Measurements from ENCODE around the gene ADGRD1.
A peak's percentile ranks its signal among the peaks of the same experiment; 100 is the strongest.
"Not testable (repeated sequence)": the region's sequence is repeated elsewhere in the genome, so short reads cannot be mapped to it uniquely, and the experiment has no call there.

The ADGRD1 gene

DNA sequence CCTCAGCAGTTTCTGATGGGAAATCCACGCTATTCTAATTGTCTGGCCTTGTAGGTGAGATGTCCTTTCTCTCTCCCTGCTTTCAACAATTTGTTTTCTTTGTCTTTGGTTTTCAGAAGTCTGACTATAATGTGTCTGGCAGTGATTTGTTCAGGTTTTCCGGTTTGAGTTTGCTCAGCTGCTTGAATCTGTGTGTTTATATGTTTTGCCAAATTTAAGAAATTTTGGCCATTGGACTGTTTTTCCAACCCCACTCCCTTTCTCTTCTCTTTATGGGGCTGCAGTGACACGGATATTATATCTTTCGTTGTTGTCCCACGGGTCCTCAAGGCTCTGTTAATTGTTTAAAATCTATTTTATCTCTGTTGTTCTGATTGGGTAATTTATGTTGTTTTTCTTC is 105.0 kb downstream of the ADGRD1 start:
- DNase-seq, result no peak

DNA sequence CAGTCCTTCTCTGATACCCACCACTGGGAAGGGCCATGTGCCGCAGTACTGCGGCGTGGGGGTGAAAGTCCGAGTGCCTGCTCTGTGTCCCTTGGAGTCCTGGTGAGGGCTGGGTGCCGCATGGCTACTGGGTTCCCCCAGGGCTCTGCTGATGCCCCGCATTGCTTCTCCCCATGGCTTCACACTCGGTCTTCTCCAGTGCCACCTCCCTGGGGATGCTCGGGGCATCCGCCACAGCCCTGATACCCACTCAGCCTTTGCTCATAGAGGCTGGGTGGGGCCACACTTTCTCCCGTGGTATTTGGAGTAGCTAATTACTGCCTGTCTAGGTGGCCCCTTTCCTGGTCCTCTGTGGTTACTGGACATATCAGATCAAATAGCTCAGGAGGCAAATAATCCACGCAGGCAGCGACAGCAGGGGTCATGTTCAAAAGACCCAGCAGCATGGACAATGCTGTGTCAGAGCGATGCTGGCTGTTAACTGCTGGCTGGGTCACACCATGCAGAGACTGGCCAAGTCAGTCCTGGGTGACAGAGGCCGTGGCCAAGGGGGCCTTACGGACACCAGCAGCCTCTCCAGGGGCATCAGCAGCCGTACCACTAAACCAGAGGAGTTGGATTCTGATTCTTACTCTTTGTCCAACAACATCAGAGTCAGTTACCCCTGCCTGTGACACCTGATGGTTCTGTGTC is 106.5 kb downstream of the ADGRD1 start:
- DNase-seq, result no peak

DNA sequence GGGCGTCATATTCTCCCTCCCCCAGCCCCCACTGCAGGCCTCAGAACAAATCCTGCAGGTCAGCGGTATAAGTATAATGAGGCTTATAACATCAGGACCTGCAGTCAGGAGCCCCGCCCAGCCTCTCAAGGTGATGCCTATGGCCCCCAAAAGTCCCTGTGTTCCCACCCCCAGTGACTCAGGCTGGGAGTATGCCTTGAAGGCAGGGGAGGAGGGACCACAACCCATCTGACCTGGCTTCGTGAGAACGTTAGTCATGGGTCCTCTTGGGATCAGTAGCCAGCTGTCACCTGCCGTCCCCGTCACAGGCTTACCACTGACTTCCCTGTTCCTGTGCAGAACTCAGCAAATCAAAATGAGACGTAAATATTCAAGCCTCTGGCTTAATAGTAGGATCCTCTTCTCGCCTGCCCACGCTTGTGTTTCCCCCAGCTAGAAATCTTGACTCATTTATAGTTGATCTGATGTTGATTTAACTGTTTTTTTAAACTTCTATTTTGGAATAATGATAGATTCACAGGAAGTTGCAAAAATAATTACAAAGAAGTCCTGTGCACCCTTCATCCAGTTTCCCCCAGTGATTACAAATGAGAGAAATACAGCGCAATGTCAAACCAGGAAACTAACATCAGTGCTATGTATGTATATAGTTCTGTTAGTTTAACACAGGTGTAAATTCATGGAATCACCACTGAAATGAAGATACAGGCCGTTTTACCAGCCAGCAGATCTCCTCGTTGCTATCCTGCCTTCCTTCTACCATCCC is 107.5 kb downstream of the ADGRD1 start:
- no peak for DNase-seq

DNA sequence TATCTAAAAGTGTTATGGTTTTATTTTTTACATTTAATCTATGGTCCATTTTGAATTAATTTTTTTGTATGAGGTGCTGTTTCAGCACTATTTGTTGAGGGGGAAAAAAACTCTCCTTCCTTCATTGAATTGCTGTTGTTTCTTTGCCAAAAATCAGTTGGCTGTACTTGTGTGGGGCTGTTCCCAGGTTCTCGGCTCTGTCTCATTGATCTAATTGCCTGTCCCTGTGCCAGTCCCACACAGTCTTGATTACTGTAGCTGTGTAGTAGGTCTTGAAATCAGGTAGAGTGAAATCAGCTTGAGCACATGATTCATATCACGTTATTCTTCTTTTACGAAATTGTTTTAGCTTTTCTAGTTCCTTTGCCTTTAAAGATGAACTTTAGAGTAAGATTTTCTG is 109.7 kb downstream of the ADGRD1 start:
- DNase-seq, result no peak

DNA sequence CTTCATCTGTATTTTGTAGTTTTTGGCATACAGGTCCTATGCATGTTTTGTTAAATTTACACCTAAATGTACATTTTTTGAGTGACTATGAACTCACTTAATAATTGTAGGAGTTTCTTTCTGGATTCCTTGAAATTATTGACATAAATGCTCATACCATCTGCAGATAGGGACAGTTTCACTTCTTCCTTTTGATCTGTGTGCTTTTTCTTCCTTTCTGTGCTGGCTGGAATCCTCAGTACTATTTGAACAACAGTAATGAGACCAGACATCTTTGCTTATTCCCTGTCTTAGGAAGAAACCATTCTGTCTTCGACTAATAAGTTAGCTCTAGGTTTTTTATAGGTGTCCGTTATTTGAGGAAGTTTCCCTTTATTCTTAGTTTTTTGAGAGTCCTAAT is 110.3 kb downstream of the ADGRD1 start:
- DNase-seq, result no peak

DNA sequence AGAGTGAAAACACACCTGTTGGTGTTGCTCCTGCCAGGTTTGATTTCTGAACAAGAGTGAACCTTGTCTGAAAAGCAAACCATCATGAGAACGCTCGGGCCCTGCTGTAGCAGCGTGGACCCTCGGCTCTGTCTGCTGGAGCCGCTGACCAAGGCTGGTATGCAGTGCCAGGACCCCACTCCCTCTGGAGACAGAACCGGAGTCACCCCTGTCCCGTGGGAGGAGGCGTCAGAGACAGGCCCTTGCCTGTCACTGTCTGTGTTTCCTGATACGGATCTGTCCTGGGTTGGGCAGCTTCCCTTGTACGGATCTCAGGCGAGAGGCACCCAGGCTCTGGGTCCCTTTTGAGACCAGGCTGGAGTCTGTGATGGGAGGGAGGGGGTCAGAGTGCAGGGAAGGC is 111.6 kb downstream of the ADGRD1 start:
- no peak for DNase-seq

DNA sequence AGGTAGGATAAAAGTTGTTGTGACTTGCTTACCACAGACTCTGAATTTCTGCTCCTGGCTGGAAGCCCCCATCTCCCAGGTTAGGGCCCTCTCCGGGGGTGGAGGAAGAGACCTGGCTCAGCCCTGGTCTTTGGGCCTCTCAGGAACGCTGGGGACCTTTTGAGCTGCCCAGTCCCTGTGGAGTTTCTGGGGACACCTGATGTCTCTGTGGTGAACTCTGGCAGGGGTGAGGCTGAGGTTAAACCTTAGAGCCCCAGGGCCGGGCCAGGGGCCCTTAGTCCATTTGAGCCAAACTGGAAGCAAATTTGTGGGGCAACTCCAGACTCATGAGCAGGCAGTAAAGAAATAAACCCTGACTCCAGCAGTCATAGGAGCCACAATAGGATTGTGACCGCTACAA is 112.1 kb downstream of the ADGRD1 start:
- DNase-seq, result no peak

DNA sequence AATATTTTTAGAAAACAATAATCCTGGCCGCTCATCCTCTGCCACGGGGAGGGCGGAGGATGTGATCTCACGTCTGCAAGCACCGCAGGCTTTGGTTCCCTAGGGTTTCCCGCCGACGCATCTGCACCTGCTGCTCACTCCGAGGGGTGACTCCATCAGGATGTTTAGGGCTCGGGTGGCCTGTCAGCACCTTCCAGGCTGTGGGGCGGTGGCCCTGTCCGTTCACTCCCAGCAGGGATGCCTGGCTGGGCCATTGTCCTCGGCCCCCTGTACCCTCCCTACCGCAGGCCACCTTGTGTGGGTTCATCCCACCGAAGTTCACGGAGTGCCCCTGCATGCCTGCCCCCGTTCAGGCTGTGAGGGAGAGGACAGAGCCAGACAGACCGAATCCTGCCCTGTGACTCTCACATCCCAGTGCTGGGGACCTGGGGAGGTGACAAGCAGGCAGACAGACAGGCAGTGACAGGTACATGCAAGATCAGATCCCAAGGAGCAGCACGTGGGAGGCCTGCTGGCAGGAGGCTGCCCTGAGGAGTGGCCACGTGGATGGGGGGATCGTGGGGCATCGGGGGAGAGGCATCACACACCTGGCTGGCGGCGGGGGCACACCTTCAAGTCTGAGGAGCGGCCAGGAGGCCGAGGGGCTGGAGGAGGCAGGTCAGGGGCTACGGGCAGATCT is 112.6 kb downstream of the ADGRD1 start:
- no peak for DNase-seq

DNA sequence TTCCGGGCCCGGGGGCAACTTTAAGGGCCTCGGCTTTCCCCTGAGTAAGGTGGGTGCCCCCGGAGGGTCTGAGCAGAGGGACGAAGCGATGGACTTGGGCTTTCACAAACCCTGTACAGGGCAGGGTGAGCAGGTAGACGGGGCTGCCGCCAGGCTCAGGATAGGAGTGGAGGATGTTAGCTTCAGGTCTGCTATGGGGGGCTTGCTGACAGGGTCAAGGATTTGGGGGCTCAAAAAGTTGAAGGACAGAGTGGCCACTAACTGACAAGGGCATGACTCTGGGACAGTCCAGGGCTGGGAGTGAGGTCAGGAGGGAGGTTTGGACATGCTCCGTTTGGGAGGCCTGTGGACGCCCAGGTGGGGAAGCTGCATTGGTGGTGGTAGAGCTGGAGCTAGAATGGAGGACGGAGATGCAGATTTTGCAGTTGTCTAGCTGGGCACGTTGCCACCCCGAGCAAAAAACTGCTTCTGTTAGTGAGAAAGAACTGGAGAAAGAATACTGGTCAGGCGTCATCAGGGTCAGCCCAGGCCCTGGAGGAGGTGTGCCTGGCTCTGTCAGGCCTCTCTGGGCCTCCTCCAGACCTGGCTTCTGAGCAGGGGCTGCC is 113.3 kb downstream of the ADGRD1 start:
- DNase-seq, result no peak

DNA sequence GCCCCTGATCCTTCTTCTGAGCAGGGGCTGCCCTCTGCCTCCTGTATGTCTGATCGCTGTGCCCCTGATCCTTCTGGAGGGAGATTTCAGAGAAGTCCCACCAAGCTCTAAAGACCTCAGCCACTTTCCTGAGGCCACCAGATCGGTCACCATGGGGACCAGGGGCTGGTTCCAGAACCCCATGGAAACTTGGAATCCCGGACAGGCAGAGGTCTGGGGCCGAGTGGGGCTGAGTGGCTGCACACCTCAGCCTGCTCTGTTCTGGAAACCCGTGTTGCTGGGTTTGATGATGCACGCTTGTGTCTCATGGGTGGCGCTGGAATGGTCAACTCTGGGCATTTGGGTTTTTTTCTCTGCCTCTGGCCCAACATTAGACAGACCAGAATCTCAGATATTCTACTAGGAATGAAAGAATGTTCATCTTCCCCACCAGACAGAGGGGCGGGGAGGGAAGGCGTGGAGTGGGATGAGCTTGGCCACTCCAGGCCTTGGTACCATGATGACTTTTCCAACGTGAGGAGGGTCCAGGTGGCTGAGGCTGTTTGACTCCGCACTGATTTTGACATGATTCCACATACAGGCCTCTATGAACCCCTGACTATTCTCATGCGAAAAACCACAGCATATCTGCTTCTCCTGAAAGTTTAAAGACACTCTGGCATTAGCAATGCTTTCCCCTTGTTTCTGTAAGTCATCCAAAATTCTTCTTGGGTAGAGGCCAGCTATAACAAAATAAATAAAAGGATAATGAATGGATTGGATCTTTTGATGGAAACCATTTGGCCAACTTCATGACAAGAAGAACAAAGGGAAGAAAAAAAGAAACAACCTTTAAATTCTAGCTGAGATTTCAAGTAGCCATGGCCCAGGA is 114.5 kb downstream of the ADGRD1 start:
- DNase-seq, result no peak

DNA sequence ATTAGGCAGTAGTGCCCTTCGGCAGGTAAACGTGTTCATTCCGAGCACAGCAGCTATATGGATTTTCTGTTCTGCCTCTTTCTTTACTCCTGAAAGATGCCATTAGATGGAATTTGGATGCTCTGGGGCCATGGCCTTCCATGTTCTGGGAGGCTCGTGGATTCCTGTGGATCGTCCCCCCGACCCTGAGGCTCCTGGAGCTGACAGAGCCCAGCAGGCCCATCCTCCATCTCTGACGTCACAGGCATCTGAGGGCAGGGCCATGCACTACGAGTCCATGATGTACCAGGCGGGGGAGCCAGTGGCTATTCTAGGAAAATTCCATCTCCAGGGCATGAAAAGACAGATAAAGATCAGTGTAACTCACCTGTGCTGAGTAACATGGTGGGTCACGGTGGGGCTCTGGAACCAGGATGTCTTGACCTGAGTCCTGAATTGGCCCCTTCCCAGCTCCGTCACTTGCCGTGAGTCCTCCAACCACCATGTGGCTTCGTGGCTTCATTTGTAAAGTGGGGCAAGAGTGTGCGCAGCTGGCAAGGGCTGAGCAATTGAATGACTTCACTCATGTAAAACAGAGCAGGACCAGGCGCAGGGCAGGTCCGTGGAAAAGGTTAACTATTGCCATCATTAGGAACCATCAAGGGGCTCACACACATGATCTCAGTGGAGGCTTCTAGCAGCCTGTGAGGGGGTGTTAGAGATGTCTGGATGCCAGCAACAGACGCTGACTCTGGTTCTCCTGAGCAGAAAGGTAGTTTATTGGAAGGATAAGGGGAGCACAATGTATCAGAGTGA is 115.4 kb downstream of the ADGRD1 start:
- DNase-seq, result not testable (repeated sequence)

DNA sequence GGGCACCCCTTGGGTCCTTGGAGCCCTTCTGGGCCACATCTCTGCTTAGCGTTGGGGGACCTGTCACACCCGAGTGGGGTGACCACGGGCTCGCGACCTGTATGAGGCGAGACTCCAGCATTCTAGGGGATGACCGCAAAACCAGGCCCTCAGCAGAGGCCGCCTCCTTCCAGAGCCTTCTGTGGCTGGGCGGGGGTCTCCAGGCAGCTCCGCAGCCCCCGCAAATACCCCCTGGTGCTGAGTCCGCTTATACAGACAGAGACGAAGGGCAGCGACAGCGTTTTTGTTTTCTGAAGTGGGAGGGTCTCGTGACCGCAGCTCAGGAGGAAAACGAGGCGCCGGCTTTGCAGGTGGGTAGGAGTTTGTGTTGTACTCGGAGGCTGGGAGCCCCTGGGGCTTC is 116.4 kb downstream of the ADGRD1 start:
- DNase-seq, result not testable (repeated sequence)

DNA sequence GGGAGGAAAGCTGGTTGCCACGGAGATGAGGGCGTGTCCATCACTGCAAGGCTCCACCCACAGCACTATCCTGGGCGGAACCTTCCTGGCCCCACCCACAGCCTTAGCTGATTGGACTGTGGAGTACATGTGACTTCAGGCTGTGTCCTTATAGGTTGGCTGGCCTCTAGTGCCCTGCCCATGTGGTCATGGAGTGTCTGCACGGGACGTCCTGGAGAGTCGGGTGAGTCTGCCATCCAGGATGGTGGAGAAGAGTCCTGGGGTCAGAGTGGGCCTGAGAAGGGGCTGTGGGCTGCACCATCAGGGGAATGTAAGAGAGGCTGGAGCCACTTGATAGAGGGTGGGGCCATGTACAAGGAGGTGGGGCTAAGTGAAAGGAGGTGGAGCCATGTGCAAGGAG is 117.0 kb downstream of the ADGRD1 start:
- not testable (repeated sequence) for DNase-seq

DNA sequence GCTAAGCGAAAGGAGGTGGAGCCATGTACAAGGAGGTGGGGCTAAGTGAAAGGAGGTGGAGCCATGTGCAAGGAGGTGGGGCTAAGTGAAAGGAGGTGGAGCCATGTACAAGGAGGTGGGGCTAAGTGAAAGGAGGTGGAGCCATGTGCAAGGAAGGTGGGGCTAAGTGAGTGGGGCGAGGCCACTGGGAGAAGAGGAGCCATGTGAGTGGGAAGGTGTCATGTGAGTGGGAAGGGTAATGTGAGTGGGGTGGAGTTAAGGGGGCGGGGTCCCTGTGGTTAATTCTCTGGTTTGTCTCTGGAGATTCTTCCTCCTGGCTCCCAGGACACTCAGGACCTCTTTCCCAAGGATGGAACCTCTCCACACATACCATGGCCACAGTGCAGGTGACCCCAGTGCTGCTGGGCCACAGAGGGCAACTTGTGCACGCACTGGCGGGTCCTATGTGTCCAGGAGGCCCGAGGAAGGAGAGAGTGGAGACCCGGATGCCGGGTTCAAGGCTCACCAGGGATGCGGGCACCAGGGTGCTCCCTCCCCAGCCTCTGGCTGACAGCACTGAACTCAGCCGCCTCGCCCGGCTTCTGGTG is 117.6 kb downstream of the ADGRD1 start:
- not testable (repeated sequence) for DNase-seq

DNA sequence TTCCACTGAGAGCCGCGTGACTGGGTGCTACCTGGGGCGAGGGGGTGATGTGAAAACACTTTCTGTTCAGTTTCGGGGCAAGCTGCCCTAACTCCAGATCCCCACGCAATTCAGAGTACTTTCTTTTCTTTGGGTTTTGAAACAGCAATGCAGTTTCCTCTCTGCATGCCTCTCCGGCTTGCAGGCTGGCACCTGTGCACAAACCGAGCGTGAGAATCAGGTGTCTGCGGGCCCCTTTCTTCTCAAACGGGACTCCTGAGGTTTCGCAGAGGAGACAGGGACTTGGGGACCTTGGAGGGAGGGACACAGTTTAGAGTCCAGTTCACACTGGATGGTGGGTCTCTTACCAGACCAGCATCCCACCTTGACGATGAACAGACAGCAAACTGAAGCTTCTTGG is 118.2 kb downstream of the ADGRD1 start:
- not testable (repeated sequence) for DNase-seq

DNA sequence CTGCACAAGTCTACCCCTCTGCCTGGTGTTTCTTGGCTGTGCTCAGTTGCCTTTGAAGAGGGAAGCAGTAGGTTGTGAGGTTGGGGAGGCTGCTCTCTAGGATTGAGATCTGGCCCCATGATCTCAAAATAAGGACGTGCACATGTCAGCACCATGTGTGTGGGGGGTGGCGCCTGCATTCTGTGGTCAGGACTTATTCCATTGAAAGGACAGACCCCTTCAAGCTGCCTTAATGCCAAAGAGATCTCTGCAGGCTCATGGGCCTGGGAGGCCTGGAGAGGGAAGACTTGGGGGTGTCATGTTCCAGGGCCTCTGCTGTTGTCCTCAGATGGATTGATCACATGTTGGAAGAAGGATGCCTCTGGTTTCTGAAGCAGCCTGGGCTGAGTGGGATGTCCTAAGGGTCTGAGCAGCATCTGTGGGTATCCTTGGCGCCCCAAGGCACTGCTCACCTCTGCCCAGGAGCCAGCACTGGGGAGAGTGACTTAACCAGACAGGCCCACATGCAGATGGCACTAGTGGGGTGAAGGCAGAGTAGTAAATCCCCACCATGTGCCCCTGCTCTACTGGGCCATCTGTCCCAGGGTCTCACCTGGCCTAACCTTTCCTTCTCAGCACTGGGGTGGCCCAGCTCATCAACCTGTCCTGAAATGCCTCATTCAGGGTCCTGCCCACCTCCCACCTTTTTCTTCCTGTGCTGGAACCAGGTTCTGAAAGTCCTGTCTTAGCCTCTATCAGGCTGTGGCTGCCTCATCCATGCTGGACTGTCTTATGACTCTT is 118.9 kb downstream of the ADGRD1 start:
- DNase-seq, result no peak

DNA sequence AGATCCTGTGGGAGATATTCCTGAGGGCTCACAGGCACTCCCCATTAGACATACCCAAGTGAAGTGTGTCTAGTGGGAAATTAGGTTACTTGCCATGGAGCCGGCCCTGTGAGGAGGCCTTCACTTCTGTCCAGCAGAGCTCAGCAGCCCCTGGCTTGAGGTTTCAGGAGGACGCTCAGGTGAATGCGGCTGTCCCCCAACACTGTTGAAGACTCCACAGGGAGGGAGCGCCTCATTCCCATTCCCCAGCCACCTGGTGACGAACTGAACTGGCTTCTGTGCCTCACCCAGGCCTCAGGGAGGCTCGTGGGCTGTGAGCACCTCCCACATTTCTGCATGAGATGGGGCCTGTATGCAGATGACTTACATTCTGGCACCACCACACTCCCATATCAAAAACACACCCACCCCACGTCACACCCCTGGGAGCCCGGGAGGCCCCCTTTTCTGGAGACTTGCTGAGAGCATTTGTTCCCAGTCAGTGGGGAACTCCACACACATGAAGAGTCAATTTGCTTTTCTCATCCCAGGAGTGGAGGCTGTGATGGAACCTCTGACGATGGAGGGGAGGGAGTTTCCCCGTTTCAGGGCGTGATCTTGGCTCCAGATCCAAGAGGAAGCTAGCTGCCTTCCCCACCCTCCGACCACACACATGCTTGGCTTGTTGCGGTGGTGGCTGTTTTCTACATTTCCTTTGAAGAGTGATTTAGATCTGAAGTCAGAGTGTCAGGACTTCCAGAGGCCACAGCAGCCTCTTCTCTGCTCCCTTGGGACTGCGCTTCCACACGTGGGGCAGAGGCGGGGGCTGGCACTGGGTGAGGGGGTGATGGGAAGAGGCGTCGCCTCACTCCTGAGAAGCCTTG is 120.7 kb downstream of the ADGRD1 start:
- DNase-seq, result peak; percentile 26

DNA sequence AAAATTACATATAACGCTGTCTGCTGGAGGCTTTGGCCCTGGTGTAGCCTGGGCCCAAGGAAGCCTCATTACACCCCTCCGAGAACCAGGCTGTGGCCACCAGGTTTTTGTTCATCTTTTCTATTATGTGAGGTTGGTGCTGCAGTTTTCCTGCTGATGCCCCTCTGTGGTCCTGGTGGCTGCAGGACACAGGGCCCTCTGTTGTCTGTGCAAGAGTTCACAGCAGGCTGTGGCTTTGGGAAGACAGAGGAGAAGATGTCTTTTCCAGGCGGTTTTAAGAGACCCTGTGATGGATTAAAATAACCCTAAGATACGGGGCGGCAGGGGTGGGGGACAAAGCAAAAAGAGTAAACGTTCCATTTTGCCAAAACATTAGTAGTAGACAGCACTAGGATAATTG is 121.5 kb downstream of the ADGRD1 start:
- no peak for DNase-seq

DNA sequence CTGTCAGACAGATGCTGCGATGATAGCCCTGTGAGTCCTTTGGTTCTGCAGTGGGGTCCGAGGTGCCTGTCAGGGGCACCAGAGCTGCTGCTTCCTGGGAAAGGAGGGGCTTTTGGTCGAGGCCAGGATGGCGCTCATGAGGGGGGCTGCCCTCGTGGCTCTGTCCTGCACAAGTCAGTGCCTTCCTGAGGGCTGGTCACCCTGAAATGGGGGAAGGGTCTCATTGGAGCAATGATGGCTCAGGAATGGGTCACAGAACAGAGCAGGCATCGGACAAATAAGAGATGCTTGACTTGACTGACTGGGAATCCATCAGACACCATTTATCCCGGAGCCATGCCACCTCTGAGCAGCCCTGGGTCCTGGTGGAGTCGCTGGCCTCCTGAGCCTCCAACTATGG is 121.9 kb downstream of the ADGRD1 start:
- no peak for DNase-seq

DNA sequence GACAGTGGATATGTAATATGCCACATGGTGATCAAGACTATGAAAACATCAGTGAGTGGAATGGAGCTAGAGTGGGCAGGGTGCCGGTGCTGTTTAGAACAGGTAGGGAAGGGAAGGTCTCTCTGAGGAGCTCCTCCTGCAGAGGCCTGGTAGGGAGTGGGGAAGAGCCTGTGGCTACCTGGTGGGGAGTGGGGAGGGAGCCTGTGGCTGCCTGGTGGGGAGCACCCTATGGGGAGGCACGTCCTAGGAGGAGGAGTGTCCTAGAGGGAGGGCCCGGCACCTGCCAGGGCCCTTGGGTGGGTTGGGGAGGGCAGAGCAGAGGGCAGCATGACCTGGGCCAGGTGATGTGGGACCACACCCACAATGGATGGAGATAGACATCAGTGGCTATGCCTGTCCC is 122.6 kb downstream of the ADGRD1 start:
- DNase-seq, result no peak

Measured in fibroblast of skin of right biceps (primary cell).